ENCODE results near the gene COL12A1. TPM values are rescaled to one million over a fixed set of nuclear protein-coding genes. Genes with fewer than 3 reads are reported as not detected.

The COL12A1 gene
- total RNA-seq, 4 donors from 2014 or later = 216 to 534 (median 359) TPM

DNA sequence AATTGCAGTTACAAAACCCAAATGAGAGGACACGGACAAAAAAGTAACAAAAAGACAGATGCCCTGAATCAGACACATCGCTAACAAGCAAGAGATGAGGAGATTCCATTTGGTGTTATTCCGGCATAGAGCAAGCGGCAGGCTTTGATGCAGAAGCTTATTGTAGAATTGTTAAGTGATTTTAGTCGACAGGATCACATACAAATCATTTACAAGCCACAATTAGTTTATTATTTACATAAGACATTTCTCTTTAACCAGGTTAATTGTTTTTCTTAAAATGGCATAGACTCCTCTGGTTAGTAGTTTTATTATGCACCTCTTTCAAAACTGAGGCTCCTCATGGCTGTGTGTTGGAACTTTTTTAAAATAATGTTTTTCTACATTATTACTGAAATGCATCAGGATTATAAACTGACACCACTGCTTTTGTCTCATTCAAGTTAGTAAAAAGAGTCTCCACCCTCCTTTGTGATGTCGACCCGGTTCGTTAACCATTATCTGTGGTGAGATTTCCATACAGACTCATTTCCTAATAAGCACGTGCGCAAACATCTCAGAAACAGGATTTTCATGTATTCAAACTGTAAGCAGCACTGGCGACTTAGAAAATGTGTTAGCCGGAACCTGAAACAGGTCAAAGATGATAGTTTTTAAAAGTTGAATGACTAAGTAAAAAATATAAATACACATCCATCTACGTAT, 119.8 kb downstream of the COL12A1 start:
- TF ChIP-seq, protein P1, sequence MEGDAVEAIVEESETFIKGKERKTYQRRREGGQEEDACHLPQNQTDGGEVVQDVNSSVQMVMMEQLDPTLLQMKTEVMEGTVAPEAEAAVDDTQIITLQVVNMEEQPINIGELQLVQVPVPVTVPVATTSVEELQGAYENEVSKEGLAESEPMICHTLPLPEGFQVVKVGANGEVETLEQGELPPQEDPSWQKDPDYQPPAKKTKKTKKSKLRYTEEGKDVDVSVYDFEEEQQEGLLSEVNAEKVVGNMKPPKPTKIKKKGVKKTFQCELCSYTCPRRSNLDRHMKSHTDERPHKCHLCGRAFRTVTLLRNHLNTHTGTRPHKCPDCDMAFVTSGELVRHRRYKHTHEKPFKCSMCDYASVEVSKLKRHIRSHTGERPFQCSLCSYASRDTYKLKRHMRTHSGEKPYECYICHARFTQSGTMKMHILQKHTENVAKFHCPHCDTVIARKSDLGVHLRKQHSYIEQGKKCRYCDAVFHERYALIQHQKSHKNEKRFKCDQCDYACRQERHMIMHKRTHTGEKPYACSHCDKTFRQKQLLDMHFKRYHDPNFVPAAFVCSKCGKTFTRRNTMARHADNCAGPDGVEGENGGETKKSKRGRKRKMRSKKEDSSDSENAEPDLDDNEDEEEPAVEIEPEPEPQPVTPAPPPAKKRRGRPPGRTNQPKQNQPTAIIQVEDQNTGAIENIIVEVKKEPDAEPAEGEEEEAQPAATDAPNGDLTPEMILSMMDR (IDR thresholded peaks at IDR 0.05; ENCODE audit: low read depth) = no peak

DNA sequence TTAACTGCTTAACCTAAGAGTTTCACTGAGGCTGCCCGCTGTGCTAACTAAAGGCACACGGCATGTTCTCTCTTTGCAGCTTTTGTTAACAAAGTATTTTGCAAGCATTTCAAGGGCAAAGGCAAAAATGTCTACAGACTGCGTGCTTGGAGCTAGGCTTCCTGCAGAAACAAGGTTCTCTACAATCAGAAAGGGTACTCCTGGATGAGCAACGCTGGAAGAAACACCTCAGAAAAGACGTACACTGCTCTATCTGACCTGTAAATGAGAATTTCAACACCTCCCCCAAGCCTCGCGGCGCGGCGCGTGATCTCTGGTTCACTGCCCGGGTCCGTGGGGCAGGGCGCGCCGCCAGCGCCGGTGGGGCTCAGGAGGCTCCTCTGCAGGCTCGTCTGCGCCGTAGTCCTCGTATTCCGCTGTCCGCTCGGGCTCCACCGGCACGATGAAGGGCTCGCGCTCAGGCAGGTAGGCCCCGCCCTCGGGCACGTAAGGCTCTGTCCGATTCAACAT, 120.9 kb downstream of the COL12A1 start:
- TF ChIP-seq, protein P1 (IDR thresholded peaks at IDR 0.05; ENCODE audit: low read depth) = no peak

DNA sequence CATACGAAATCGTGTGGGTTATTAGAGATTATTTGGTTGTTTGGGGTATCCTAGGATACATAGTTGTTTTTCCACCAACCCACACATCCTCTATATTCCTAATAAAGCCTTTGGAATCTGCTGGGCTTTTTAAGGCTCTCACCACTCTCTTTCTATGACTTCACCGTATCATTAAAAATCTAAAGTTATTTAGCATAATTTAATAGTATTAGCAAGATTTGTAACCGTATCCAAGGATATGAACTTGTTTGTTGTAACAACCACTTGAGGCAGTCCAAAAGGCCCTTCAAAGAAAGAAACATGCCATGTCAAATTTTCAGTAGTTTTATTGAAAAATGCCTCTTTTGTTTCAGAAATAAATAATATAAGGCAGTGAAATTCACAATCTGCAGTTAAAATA, 121.8 kb downstream of the COL12A1 start:
- TF ChIP-seq, protein P1 (IDR thresholded peaks at IDR 0.05; ENCODE audit: low read depth) = no peak

DNA sequence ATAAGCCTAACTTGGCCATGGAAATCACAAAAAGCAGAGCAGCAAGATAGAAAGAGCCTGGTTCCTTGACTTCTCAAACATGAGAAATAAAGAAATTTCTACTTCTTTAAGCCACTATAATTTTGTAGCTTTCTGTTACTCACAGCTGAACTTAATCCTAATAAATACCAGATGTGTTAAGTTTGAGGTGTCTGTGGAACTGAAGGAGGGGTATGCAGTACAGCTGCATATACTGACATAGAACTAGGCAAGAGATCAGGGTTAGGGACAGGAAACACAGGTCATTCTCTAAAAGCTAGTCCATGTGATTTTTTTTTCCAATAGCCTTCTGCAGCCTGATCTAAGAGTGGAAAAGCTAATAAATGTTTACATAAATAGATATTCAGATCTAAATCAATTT, 123.9 kb downstream of the COL12A1 start:
- TF ChIP-seq, protein P1 (IDR thresholded peaks at IDR 0.05; ENCODE audit: low read depth) = no peak

DNA sequence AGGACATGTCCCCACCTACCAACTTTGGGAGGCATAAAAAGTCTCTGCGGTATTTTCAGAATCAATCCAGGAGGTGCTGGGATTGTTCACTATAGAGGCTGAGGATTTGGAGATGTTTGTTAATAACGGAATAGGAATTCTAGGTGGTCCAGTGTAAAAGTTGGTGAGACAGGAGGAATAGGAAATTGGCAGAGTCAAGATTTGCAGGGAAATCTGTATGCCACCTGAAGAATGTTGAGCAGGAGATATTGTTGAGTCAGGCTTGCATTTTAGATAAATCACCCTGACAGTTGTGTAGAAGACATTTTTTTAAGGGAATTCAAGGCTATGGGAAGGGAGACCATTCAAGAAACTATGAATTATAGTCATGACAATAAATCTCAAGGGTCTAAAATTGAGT, 124.8 kb downstream of the COL12A1 start:
- TF ChIP-seq, protein P1 (IDR thresholded peaks at IDR 0.05; ENCODE audit: low read depth) = no peak

DNA sequence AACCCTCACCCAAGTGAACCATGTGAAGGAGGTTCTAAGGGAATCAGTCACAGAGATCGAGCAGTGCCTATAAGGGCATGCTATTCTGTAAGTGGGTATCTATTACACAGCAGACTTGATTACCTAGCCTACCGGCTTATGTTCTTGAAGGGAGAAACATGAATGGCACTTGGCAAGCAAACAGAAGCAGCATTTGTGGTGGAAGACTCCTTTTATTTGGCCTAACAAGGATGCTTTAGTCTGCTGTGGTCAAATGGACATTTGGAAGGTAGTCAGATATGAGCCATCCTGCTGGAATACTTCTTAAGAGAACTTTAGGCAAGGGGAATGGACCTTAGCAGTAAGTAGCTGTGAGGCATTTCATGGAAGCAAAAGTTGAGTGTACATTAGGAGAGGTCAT, 126.3 kb downstream of the COL12A1 start:
- TF ChIP-seq, protein P1 (IDR thresholded peaks at IDR 0.05; ENCODE audit: low read depth) = no peak

DNA sequence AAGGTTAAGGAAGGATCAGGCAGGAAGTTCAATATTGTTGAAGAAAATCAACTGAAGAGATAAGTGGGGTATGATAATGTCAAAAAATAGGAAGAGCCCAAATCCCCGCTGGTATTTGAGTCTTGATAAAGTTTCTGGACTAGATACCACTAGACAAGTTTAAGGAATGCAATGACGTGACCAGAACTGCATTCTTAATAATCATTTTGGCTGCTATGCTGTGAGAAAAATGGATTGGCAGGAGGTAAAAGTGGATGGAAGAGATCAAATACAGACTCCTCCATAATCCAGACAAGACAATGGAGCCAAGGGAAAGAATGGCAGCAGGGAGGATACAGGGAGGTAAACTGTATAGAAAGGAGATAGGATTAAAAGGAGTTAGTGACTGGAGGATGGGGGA, 128.2 kb downstream of the COL12A1 start:
- TF ChIP-seq, protein P1 (IDR thresholded peaks at IDR 0.05; ENCODE audit: low read depth) = no peak
